OCI-LY3 (cell line): Measurements from ENCODE around the gene SCFD1.

Experiments
- H2AFZ ChIP-seq: fragments of 200-600, 300-600 bp; shearing (Covaris generic); 2 replicates; pipeline ENCODE4 v1.6.0; 2014; ENCODE audit warnings: antibody characterized with exemption, low read depth, low read length
- H3K27ac ChIP-seq: fragments of 200-600, 300-600 bp; sonication (generic); 2 replicates; pipeline ENCODE4 v1.5.1; 2014; ENCODE audit warnings: mild to moderate bottlenecking, low read length, moderate library complexity, mixed read lengths
- H3K27me3 ChIP-seq: fragments of 200-600, 300-600 bp; sonication (generic); 2 replicates; pipeline ENCODE4 v1.6.1; 2014; ENCODE audit warnings: low read depth, low read length, mixed read lengths
- H3K36me3 ChIP-seq: fragments of 200-600, 300-600 bp; sonication (generic); replicated peaks from 2 replicates; pipeline ENCODE3; 2014; ENCODE audit warnings: low read depth, low read length, mixed read lengths
- H3K4me1 ChIP-seq: fragments of 300-600, 200-600 bp; sonication (generic); 2 replicates; pipeline ENCODE4 v1.6.1; 2014; ENCODE audit warnings: low read length, mixed read lengths
- H3K4me2 ChIP-seq: fragments of 200-600, 300-600 bp; sonication (generic); 2 replicates; pipeline ENCODE4 v1.6.1; 2014; ENCODE audit warnings: low read length, mixed read lengths
- H3K4me3 ChIP-seq: fragments of 300-600, 200-600 bp; sonication (generic); 2 replicates; pipeline ENCODE4 v1.5.1; 2014; ENCODE audit warnings: antibody characterized with exemption, mild to moderate bottlenecking, low read length, moderate library complexity
- H3K79me2 ChIP-seq: fragments of 300-600, 200-600 bp; shearing (Covaris generic); 2 replicates; pipeline ENCODE4 v1.6.1; 2014; ENCODE audit warnings: mild to moderate bottlenecking, low read length, mixed read lengths
- H3K9ac ChIP-seq: fragments of 300-600, 200-600 bp; shearing (Covaris generic); 2 replicates; pipeline ENCODE4 v1.6.0; 2014; ENCODE audit warnings: mild to moderate bottlenecking, low read length, moderate library complexity
- H3K9me3 ChIP-seq: fragments of 200-600, 300-600 bp; shearing (Covaris generic); 2 replicates; pipeline ENCODE4 v1.6.1; 2014; ENCODE audit warnings: low read length, mixed read lengths; ENCODE audit not compliant: insufficient read depth
- H4K20me1 ChIP-seq: fragments of 200-600, 300-600 bp; sonication (generic); 2 replicates; pipeline ENCODE4 v1.6.1; 2016; ENCODE audit warnings: low read length, mixed read lengths; ENCODE audit not compliant: insufficient read depth
- CTCF ChIP-seq: fragments of 200-600, 300-600 bp; sonication (generic); IDR thresholded peaks from 2 replicates; pipeline ENCODE4 v1.5.1; 2014; ENCODE audit warnings: antibody characterized with exemption, low read length, low read depth
- EZH2phosphoT487 ChIP-seq: fragments of 200-600 bp; shearing (Covaris generic); IDR thresholded peaks from 2 replicates; pipeline ENCODE4 v1.6.1; 2018; ENCODE audit warnings: antibody characterized with exemption, mixed run types, low read depth

SCFD1 gene

GRCh38 chr14:30645600-30645999 is 23.5 kb downstream of the SCFD1 start:
- Histone ChIP-seq H4K20me1 (no peaks in the 10 kb centered on the region), H3K27ac (no peak overlapping the region), H3K27me3 (no peaks in the 10 kb centered on the region), H3K9me3 (no peaks in the 10 kb centered on the region), H3K9ac (no peak overlapping the region), H3K79me2 (peaks cover 10% of the 10 kb centered on the region), H2AFZ (no peak overlapping the region), H3K4me3 (no peak overlapping the region), H3K4me1 (no peaks in the 10 kb centered on the region), H3K36me3 (peaks cover 36% of the 10 kb centered on the region), H3K4me2 (no peak overlapping the region)
- TF ChIP-seq EZH2phosphoT487 (no peak), CTCF (no peak)

DNA sequence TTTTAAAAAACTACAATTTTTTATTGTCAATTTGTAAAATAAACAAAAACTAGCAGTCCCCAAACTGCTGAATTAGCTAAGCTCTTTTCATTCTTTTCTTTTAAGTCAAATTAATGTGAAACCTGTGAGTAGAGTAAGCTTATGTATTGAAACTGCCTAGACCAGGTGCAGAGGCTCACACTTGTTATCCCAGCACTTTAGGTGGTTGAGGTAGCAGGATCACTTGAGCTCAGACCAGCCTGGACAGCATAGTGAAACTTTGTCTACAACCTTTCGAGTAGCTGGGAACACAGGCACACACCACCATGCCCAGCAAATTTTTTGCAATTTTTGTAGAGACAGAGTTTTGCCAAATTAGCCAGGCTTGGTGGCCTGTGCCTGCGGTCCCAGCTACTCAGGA is 26.4 kb downstream of the SCFD1 start:
- no peak overlapping the region for H3K27ac ChIP-seq
- H3K9ac ChIP-seq = no peak overlapping the region
- no peaks in the 10 kb centered on the region for H4K20me1 ChIP-seq
- no peaks in the 10 kb centered on the region for H3K27me3 ChIP-seq
- H3K4me2 ChIP-seq = no peak overlapping the region
- no peak overlapping the region for H3K4me3 ChIP-seq
- no peak overlapping the region for H2AFZ ChIP-seq
- H3K4me1 ChIP-seq = no peaks in the 10 kb centered on the region
- peaks cover 34% of the 10 kb centered on the region for H3K36me3 ChIP-seq
- H3K79me2 ChIP-seq = peaks cover 10% of the 10 kb centered on the region
- no peak for TF ChIP-seq EZH2phosphoT487
- no peak for TF ChIP-seq CTCF
- no peaks in the 10 kb centered on the region for H3K9me3 ChIP-seq

- no peak overlapping the region for H3K9ac ChIP-seq
- H3K9me3 ChIP-seq = no peaks in the 10 kb centered on the region
- H3K27ac ChIP-seq = no peak overlapping the region
- H3K36me3 ChIP-seq = peaks cover 27% of the 10 kb centered on the region
- no peaks in the 10 kb centered on the region for H3K79me2 ChIP-seq
- no peaks in the 10 kb centered on the region for H3K27me3 ChIP-seq
- H3K4me3 ChIP-seq = no peak overlapping the region
- TF ChIP-seq CTCF (no peak), EZH2phosphoT487 (no peak)
- no peak overlapping the region for H3K4me2 ChIP-seq
- no peaks in the 10 kb centered on the region for H4K20me1 ChIP-seq
- no peak overlapping the region for H2AFZ ChIP-seq
- H3K4me1 ChIP-seq = no peaks in the 10 kb centered on the region
These were observed 29.8 kb downstream of the SCFD1 start for GRCh38 chr14:30651937-30652336.

DNA sequence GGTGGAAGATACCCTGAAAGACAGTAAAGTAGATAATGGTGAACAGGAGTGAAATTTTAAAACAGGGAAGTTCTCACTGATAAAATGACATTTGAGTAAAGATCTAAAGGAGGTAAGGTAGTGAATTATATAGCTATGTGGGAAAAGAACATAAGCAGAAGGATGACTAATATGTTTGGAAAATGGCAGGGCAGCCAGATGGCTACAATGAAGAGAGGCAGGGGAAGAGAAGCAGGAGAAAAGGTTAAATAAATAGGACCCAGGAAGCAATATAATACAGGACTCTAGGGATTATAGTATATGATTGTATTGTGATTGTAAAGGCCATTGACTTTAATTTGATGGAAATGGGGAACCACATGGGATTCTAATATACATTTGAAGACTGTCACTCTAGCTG is 33.0 kb downstream of the SCFD1 start:
- Histone ChIP-seq H4K20me1 (no peaks in the 10 kb centered on the region), H3K9me3 (no peaks in the 10 kb centered on the region), H2AFZ (no peak overlapping the region), H3K4me1 (no peaks in the 10 kb centered on the region), H3K4me3 (no peak overlapping the region), H3K4me2 (no peak overlapping the region), H3K79me2 (no peaks in the 10 kb centered on the region), H3K9ac (no peak overlapping the region), H3K27me3 (no peaks in the 10 kb centered on the region), H3K36me3 (peaks cover 36% of the 10 kb centered on the region), H3K27ac (no peak overlapping the region)
- TF ChIP-seq EZH2phosphoT487 (no peak), CTCF (no peak)
